ENCODE measurements around the gene FEV.

GRCh38 chr2:218986148-218986761 lies 1.3 kb upstream of the FEV start:
- TF ChIP-seq CTCF (IDR thresholded peaks at IDR 0.05): no peak
- no peak for TF ChIP-seq RAD21 (conservative IDR thresholded peaks at IDR 0.05 in 1 of 2, IDR thresholded peaks at IDR 0.05 in 1 of 2)
- TF ChIP-seq USF2 (IDR thresholded peaks at IDR 0.05): no peak
- no peak for TF ChIP-seq TP53 (CRISPR knock-in tag; IDR thresholded peaks at IDR 0.05)
- TF ChIP-seq EHMT2 (IDR thresholded peaks at IDR 0.05; ENCODE audit: low read depth): no peak

All from A549 (cell line).